ENCODE results near the gene C3.

GRCh38 chr19:6652805-6653094 lies 67.7 kb downstream of the C3 start:
- TF ChIP-seq CTCF (IDR thresholded peaks at IDR 0.05), result no peak
- no peak for TF ChIP-seq ZFX (IDR thresholded peaks at IDR 0.05; ENCODE audit: borderline replicate concordance)

Measured in 22Rv1 (cell line).